Neural cell (in vitro differentiated cells): ENCODE data around the gene ZIC1. TPM values are rescaled to one million over a fixed set of nuclear protein-coding genes. Genes with fewer than 3 reads are reported as not detected.

ENCODE experiments used
- H2AFZ ChIP-seq: fragments of 200-600, 300-800 bp; sonication (generic), shearing (Covaris generic); 2 replicates; pipeline ENCODE4 v1.6.0; 2014; ENCODE audit warnings: low read depth, mild to moderate bottlenecking, antibody characterized with exemption, low read length, moderate library complexity
- H3F3A ChIP-seq: fragments of 200-600 bp; shearing (Covaris generic); 2 replicates; pipeline ENCODE4 v1.6.1; 2016; ENCODE audit warnings: mild to moderate bottlenecking, moderate library complexity, mixed read lengths, antibody characterized with exemption, low read length; ENCODE audit not compliant: insufficient read depth, poor library complexity, severe bottlenecking
- H3K27ac ChIP-seq: fragments of 200-600, 300-800 bp; sonication (generic), shearing (Covaris generic); 2 replicates; pipeline ENCODE4 v1.5.1; 2014; ENCODE audit warnings: mild to moderate bottlenecking, low read length, moderate library complexity
- H3K27me3 ChIP-seq: fragments of 300-800, 200-600 bp; sonication (generic), shearing (Covaris generic); 2 replicates; pipeline ENCODE4 v1.6.0; 2014; ENCODE audit warnings: mild to moderate bottlenecking, low read depth, low read length, moderate library complexity; ENCODE audit not compliant: insufficient read depth
- H3K36me3 ChIP-seq: fragments of 300-800, 200-600 bp; sonication (generic), shearing (Covaris generic); 2 replicates; pipeline ENCODE4 v1.5.1; 2014; ENCODE audit warnings: mild to moderate bottlenecking, antibody characterized with exemption, low read length, moderate library complexity; ENCODE audit not compliant: insufficient read depth
- H3K4me2 ChIP-seq: fragments of 300-800, 200-600 bp; sonication (generic), shearing (Covaris generic); 2 replicates; pipeline ENCODE4 v1.6.0; 2014; ENCODE audit warnings: mild to moderate bottlenecking, low read length
- H3K4me3 ChIP-seq: fragments of 300-800, 200-600 bp; sonication (generic), shearing (Covaris generic); 2 replicates; pipeline ENCODE4 v1.5.1; 2014; ENCODE audit warnings: mild to moderate bottlenecking, low read length, moderate library complexity
- H3K79me2 ChIP-seq: fragments of 200-600 bp; shearing (Covaris generic); replicated peaks from 2 replicates; pipeline ENCODE4 v1.6.0; 2014; ENCODE audit warnings: mild to moderate bottlenecking, low read length, moderate library complexity; ENCODE audit not compliant: insufficient read depth
- H3K9ac ChIP-seq: fragments of 300-800, 200-600 bp; sonication (generic), shearing (Covaris generic); 2 replicates; pipeline ENCODE4 v1.6.1; 2016; ENCODE audit warnings: mild to moderate bottlenecking, low read length, mixed read lengths
- H3K9me2 ChIP-seq: fragments of 200-600 bp; shearing (Covaris generic); 2 replicates; pipeline ENCODE4 v1.6.1; 2016; ENCODE audit warnings: mild to moderate bottlenecking, low read length, mixed read lengths; ENCODE audit not compliant: insufficient read depth
- H3K9me3 ChIP-seq: fragments of 200-600, 300-800 bp; sonication (generic), shearing (Covaris generic); 2 replicates; pipeline ENCODE4 v1.6.1; 2016; ENCODE audit warnings: mild to moderate bottlenecking, mixed run types, low read length, moderate library complexity, mixed read lengths
- H4K20me1 ChIP-seq: fragments of 200-600 bp; shearing (Covaris generic); 2 replicates; pipeline ENCODE4 v1.6.1; 2016; ENCODE audit warnings: mild to moderate bottlenecking, mixed run types; ENCODE audit not compliant: insufficient read depth
- EP300 ChIP-seq: fragments of 450-650 bp; conservative IDR thresholded peaks from 2 replicates; pipeline ENCODE4 v1.6.1; 2014; ENCODE audit warnings: antibody characterized with exemption, mild to moderate bottlenecking, moderate library complexity; ENCODE audit not compliant: poor library complexity, severe bottlenecking
- EZH2 ChIP-seq: fragments of 200-600, 300-800 bp; shearing (Covaris generic), sonication (generic); IDR thresholded peaks from 2 replicates; pipeline ENCODE4 v1.6.1; 2014; ENCODE audit warnings: antibody characterized with exemption, low read length, borderline replicate concordance, mild to moderate bottlenecking; ENCODE audit not compliant: insufficient read depth, poor library complexity, severe bottlenecking
- MXI1 ChIP-seq: fragments of 450-650 bp; conservative IDR thresholded peaks from 2 replicates; pipeline ENCODE4 v1.6.1; 2014; ENCODE audit warnings: antibody characterized with exemption, mild to moderate bottlenecking; ENCODE audit not compliant: poor library complexity, severe bottlenecking
- POLR2AphosphoS5 ChIP-seq: IDR thresholded peaks from 2 replicates; pipeline ENCODE4 v1.6.1; 2012
- RAD21 ChIP-seq: fragments of 450-650 bp; conservative IDR thresholded peaks from 2 replicates; pipeline ENCODE4 v1.6.1; 2014; ENCODE audit warnings: antibody characterized with exemption, mild to moderate bottlenecking, moderate library complexity
- SMC3 ChIP-seq: fragments of 450-650 bp; conservative IDR thresholded peaks from 2 replicates; pipeline ENCODE4 v1.6.1; 2014; ENCODE audit warnings: antibody characterized with exemption, mild to moderate bottlenecking, moderate library complexity; ENCODE audit not compliant: poor library complexity
- TAF1 ChIP-seq: IDR thresholded peaks from 2 replicates; pipeline ENCODE4 v1.6.1; 2012; ENCODE audit warnings: low read depth
- polyA plus RNA-seq: library from polyadenylated mRNA; depleted of rRNA; stranded (reverse); fragments of >200 nt; gene quantifications from 2 replicates; pipeline ENCODE4 v1.2.3, GENCODE V29; 2014
- TF ChIP-seq, protein P1 (sequence below): fragments of 450-650 bp; IDR thresholded peaks from 2 replicates; pipeline ENCODE4 v1.5.1; 2014; ENCODE audit warnings: antibody characterized with exemption, mild to moderate bottlenecking, moderate library complexity; ENCODE audit not compliant: poor library complexity, severe bottlenecking
- TF ChIP-seq, protein P2 (sequence below): IDR thresholded peaks from 2 replicates; pipeline ENCODE4 v1.6.1; 2012; ENCODE audit warnings: borderline replicate concordance

The ZIC1 gene
- polyA plus RNA-seq, 1 donor from 2014 or later = 183 TPM

DNA sequence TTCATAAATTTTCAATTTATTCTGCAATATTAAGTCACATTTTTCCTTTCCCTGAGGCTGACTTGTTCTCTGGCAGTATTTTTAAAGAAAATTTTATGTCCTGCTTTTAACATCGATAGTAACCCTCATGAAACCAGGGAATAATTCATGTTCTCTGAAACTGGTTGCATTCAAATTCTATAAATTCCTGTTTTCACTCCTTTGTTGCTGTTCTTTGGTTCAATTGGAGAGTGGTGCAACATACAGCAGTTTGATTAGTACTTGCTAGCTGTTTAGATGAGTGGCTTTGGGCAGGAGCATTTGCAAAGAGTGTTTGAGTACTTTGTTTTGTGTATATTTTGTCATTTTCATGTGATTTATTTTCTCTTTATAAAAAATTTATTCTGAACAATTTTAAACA, 19.2 kb downstream of the ZIC1 start:
- Histone ChIP-seq H3K9me3 (no peaks in the 10 kb centered on the region), H3K9ac (no peak overlapping the region), H3K79me2 (peaks cover 41% of the 10 kb centered on the region), H3K9me2 (no peaks in the 10 kb centered on the region), H3K4me2 (no peak overlapping the region), H3K36me3 (no peaks in the 10 kb centered on the region), H2AFZ (no peak overlapping the region), H4K20me1 (no peaks in the 10 kb centered on the region), H3K4me3 (no peak overlapping the region), H3K27ac (no peak overlapping the region), H3F3A (peaks cover 5% of the 10 kb centered on the region), H3K27me3 (peaks cover 34% of the 10 kb centered on the region)
- TF ChIP-seq, protein P1, sequence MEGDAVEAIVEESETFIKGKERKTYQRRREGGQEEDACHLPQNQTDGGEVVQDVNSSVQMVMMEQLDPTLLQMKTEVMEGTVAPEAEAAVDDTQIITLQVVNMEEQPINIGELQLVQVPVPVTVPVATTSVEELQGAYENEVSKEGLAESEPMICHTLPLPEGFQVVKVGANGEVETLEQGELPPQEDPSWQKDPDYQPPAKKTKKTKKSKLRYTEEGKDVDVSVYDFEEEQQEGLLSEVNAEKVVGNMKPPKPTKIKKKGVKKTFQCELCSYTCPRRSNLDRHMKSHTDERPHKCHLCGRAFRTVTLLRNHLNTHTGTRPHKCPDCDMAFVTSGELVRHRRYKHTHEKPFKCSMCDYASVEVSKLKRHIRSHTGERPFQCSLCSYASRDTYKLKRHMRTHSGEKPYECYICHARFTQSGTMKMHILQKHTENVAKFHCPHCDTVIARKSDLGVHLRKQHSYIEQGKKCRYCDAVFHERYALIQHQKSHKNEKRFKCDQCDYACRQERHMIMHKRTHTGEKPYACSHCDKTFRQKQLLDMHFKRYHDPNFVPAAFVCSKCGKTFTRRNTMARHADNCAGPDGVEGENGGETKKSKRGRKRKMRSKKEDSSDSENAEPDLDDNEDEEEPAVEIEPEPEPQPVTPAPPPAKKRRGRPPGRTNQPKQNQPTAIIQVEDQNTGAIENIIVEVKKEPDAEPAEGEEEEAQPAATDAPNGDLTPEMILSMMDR = no peak
- no peak for TF ChIP-seq MXI1
- no peak for TF ChIP-seq SMC3
- no peak for TF ChIP-seq TAF1
- TF ChIP-seq RAD21 = no peak
- TF ChIP-seq EP300 = no peak
- TF ChIP-seq, protein P2, sequence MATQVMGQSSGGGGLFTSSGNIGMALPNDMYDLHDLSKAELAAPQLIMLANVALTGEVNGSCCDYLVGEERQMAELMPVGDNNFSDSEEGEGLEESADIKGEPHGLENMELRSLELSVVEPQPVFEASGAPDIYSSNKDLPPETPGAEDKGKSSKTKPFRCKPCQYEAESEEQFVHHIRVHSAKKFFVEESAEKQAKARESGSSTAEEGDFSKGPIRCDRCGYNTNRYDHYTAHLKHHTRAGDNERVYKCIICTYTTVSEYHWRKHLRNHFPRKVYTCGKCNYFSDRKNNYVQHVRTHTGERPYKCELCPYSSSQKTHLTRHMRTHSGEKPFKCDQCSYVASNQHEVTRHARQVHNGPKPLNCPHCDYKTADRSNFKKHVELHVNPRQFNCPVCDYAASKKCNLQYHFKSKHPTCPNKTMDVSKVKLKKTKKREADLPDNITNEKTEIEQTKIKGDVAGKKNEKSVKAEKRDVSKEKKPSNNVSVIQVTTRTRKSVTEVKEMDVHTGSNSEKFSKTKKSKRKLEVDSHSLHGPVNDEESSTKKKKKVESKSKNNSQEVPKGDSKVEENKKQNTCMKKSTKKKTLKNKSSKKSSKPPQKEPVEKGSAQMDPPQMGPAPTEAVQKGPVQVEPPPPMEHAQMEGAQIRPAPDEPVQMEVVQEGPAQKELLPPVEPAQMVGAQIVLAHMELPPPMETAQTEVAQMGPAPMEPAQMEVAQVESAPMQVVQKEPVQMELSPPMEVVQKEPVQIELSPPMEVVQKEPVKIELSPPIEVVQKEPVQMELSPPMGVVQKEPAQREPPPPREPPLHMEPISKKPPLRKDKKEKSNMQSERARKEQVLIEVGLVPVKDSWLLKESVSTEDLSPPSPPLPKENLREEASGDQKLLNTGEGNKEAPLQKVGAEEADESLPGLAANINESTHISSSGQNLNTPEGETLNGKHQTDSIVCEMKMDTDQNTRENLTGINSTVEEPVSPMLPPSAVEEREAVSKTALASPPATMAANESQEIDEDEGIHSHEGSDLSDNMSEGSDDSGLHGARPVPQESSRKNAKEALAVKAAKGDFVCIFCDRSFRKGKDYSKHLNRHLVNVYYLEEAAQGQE = no peak
- TF ChIP-seq POLR2AphosphoS5 = no peak

DNA sequence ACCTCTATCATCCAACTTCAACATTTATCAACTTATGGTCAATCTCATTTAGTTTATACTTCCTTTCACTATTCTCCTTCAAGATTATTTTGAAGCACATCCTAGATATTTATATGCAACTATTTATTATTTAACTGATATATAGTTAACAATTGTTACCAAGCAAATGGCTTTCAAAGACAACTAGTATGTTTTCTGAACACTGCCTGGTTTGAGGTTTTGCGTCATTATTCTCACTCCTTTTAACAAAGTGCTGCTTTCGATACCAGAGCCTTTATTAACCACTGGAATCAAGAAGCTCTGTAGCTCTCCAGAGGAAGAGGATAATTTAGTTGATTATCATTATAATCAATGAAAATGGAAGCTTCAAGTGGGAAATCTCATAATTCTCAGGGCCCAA, 19.6 kb downstream of the ZIC1 start:
- no peak for TF ChIP-seq SMC3
- no peak for TF ChIP-seq POLR2AphosphoS5
- no peak for TF ChIP-seq RAD21
- TF ChIP-seq MXI1 = no peak
- no peak for TF ChIP-seq EZH2
- TF ChIP-seq TAF1 = no peak
- TF ChIP-seq EP300 = no peak
- TF ChIP-seq, protein P2 = no peak
- TF ChIP-seq, protein P1 = no peak
- no peak overlapping the region for H3K9ac ChIP-seq
- H3K27me3 ChIP-seq = peaks cover 30% of the 10 kb centered on the region
- no peaks in the 10 kb centered on the region for H4K20me1 ChIP-seq
- H3K36me3 ChIP-seq = no peaks in the 10 kb centered on the region
- no peaks in the 10 kb centered on the region for H3K9me3 ChIP-seq
- peaks cover under 1% of the 10 kb centered on the region for H3F3A ChIP-seq
- no peak overlapping the region for H2AFZ ChIP-seq
- no peak overlapping the region for H3K27ac ChIP-seq
- no peak overlapping the region for H3K4me2 ChIP-seq
- no peaks in the 10 kb centered on the region for H3K9me2 ChIP-seq
- H3K79me2 ChIP-seq = peaks cover 38% of the 10 kb centered on the region
- H3K4me3 ChIP-seq = no peak overlapping the region
